Kidney epithelial cell (primary cell): Measurements from ENCODE around the gene KIF6. TPM values are rescaled to one million over a fixed set of nuclear protein-coding genes. Genes with fewer than 3 reads are reported as not detected.

Source experiments
- DNase-seq: peaks from one replicate; pipeline ENCODE4 v3.0.0-alpha.2; 2010; ENCODE audit warnings: low read depth
- H3K27me3 ChIP-seq: 2 replicates; pipeline ENCODE4 v1.6.0; 2011; ENCODE audit warnings: low read length; ENCODE audit not compliant: control insufficient read depth, insufficient read depth
- H3K36me3 ChIP-seq: 2 replicates; pipeline ENCODE4 v1.5.1; 2011; ENCODE audit warnings: low read length; ENCODE audit not compliant: control insufficient read depth, insufficient read depth
- H3K4me3 ChIP-seq: 2 replicates; pipeline ENCODE4 v1.5.1; 2011; ENCODE audit warnings: low read depth, mild to moderate bottlenecking, control low read depth, low read length
- CTCF ChIP-seq: IDR thresholded peaks from 2 replicates; pipeline ENCODE4 v1.5.1; 2011; ENCODE audit warnings: mild to moderate bottlenecking, moderate library complexity, low read length, control low read depth, inconsistent platforms; ENCODE audit not compliant: insufficient read depth, poor library complexity, severe bottlenecking
- total RNA-seq: library from RNA; depleted of rRNA; stranded (reverse); fragments of >200 nt; gene quantifications from 2 replicates; pipeline ENCODE4 v1.2.3, GENCODE V29; 2015

Gene KIF6
- total RNA-seq, 1 donor from 2014 or later: 0.33 TPM

GRCh38 chr6:39425346-39426072 lies 299.7 kb downstream of the KIF6 start:
- no peak overlapping the region for H3K4me3 ChIP-seq
- no peak for TF ChIP-seq CTCF
- no peak for DNase-seq

GRCh38 chr6:39424831-39425230 lies 300.4 kb downstream of the KIF6 start:
- no peaks in the 10 kb centered on the region for H3K36me3 ChIP-seq

More at GRCh38 chr6:39425346-39426072, 299.7 kb downstream of the KIF6 start:
- Histone ChIP-seq H3K36me3 (no peaks in the 10 kb centered on the region), H3K27me3 (no peaks in the 10 kb centered on the region)

GRCh38 chr6:39422238-39422637 lies 303.0 kb downstream of the KIF6 start:
- Histone ChIP-seq H3K36me3 (no peaks in the 10 kb centered on the region), H3K27me3 (no peaks in the 10 kb centered on the region), H3K4me3 (no peak overlapping the region)
- no peak for TF ChIP-seq CTCF
- no peak for DNase-seq

More at GRCh38 chr6:39424831-39425230, 300.4 kb downstream of the KIF6 start:
- H3K4me3 ChIP-seq: no peak overlapping the region
- no peaks in the 10 kb centered on the region for H3K27me3 ChIP-seq
- DNase-seq: no peak
- TF ChIP-seq CTCF: no peak

- H3K36me3 ChIP-seq: no peaks in the 10 kb centered on the region
- H3K4me3 ChIP-seq: no peak overlapping the region
- TF ChIP-seq CTCF: no peak
- no peak for DNase-seq
- no peaks in the 10 kb centered on the region for H3K27me3 ChIP-seq
These were observed 303.6 kb downstream of the KIF6 start for GRCh38 chr6:39421383-39422225.

- no peak for DNase-seq
- H3K36me3 ChIP-seq: no peaks in the 10 kb centered on the region
- H3K4me3 ChIP-seq: no peak overlapping the region
- no peaks in the 10 kb centered on the region for H3K27me3 ChIP-seq
- TF ChIP-seq CTCF: no peak
These were observed 304.6 kb downstream of the KIF6 start for GRCh38 chr6:39420300-39421265.
